ENCODE data around the gene ATP1B4. TPM values are rescaled to one million over a fixed set of nuclear protein-coding genes. Genes with fewer than 3 reads are reported as not detected.
"Not testable (repeated sequence)": the region's sequence is repeated elsewhere in the genome, so short reads cannot be mapped to it uniquely, and the experiment has no call there.

The ATP1B4 gene
- total RNA-seq, 1 donor from 2014 or later = not detected

- H3K9me3 Mint-ChIP-seq (ENCODE audit: unreplicated experiment) = no peaks in the 10 kb centered on the region
- H3K27me3 Mint-ChIP-seq (ENCODE audit: unreplicated experiment) = no peaks in the 10 kb centered on the region
- no peaks in the 10 kb centered on the region for H3K36me3 Mint-ChIP-seq (ENCODE audit: low read depth, unreplicated experiment)
- H3K27ac Mint-ChIP-seq (ENCODE audit: unreplicated experiment) = no peak overlapping the region
- no peaks in the 10 kb centered on the region for H3K4me1 Mint-ChIP-seq (ENCODE audit: unreplicated experiment)
- no peak overlapping the region for H3K4me3 Mint-ChIP-seq (ENCODE audit: unreplicated experiment)
- no peak for DNase-seq (ENCODE audit: low spot score)
- no peak for TF ChIP-seq CTCF (IDR thresholded peaks at IDR 0.05; ENCODE audit: unreplicated experiment)
Observed at GRCh38 chrX:120335289-120335688, 26.6 kb upstream of the ATP1B4 start.

- H3K9me3 Mint-ChIP-seq (ENCODE audit: unreplicated experiment) = no peaks in the 10 kb centered on the region
- no peak for TF ChIP-seq CTCF (IDR thresholded peaks at IDR 0.05; ENCODE audit: unreplicated experiment)
Observed at GRCh38 chrX:120336899-120337298, 25.0 kb upstream of the ATP1B4 start.

GRCh38 chrX:120344566-120344965 is 17.3 kb upstream of the ATP1B4 start:
- not testable (repeated sequence) for H3K27me3 Mint-ChIP-seq (ENCODE audit: unreplicated experiment); H3K9me3 Mint-ChIP-seq (ENCODE audit: unreplicated experiment); H3K27ac Mint-ChIP-seq (ENCODE audit: unreplicated experiment); DNase-seq (ENCODE audit: low spot score); H3K36me3 Mint-ChIP-seq (ENCODE audit: low read depth, unreplicated experiment); H3K4me3 Mint-ChIP-seq (ENCODE audit: unreplicated experiment); H3K4me1 Mint-ChIP-seq (ENCODE audit: unreplicated experiment)

More at GRCh38 chrX:120336899-120337298, 25.0 kb upstream of the ATP1B4 start:
- H3K36me3 Mint-ChIP-seq (ENCODE audit: low read depth, unreplicated experiment) = no peaks in the 10 kb centered on the region
- no peak overlapping the region for H3K27ac Mint-ChIP-seq (ENCODE audit: unreplicated experiment)
- H3K27me3 Mint-ChIP-seq (ENCODE audit: unreplicated experiment) = no peaks in the 10 kb centered on the region
- H3K4me1 Mint-ChIP-seq (ENCODE audit: unreplicated experiment) = no peaks in the 10 kb centered on the region
- H3K4me3 Mint-ChIP-seq (ENCODE audit: unreplicated experiment) = no peak overlapping the region
- DNase-seq (ENCODE audit: low spot score) = no peak

GRCh38 chrX:120350450-120351138 is 11.3 kb upstream of the ATP1B4 start:
- Mint-ChIP-seq H3K4me1 (ENCODE audit: unreplicated experiment) (no peaks in the 10 kb centered on the region), H3K36me3 (ENCODE audit: low read depth, unreplicated experiment) (no peaks in the 10 kb centered on the region), H3K9me3 (ENCODE audit: unreplicated experiment) (no peaks in the 10 kb centered on the region), H3K27me3 (ENCODE audit: unreplicated experiment) (no peaks in the 10 kb centered on the region), H3K4me3 (ENCODE audit: unreplicated experiment) (no peak overlapping the region), H3K27ac (ENCODE audit: unreplicated experiment) (no peak overlapping the region)
- no peak for TF ChIP-seq CTCF (IDR thresholded peaks at IDR 0.05; ENCODE audit: unreplicated experiment)
- no peak for DNase-seq (ENCODE audit: low spot score)

GRCh38 chrX:120356084-120356483 is 5.8 kb upstream of the ATP1B4 start:
- Mint-ChIP-seq H3K27ac (ENCODE audit: unreplicated experiment) (no peak overlapping the region), H3K27me3 (ENCODE audit: unreplicated experiment) (no peaks in the 10 kb centered on the region), H3K4me1 (ENCODE audit: unreplicated experiment) (no peaks in the 10 kb centered on the region), H3K4me3 (ENCODE audit: unreplicated experiment) (no peak overlapping the region), H3K9me3 (ENCODE audit: unreplicated experiment) (no peaks in the 10 kb centered on the region), H3K36me3 (ENCODE audit: low read depth, unreplicated experiment) (no peaks in the 10 kb centered on the region)
- no peak for DNase-seq (ENCODE audit: low spot score)
- TF ChIP-seq CTCF (IDR thresholded peaks at IDR 0.05; ENCODE audit: unreplicated experiment) = no peak

Measured in endothelial cell (in vitro differentiated cells).